ENCODE measurements around the gene POC1B. TPM values are rescaled to one million over a fixed set of nuclear protein-coding genes. Genes with fewer than 3 reads are reported as not detected.

Gene POC1B
- total RNA-seq, 1 donor from 2014 or later, result 18.4 TPM

GRCh38 chr12:89568484-89568883 lies 42.6 kb upstream of the POC1B start:
- no peak for TF ChIP-seq CTCF (IDR thresholded peaks at IDR 0.05; ENCODE audit: insufficient read depth, low read length, poor library complexity, severe bottlenecking)
- no peak for DNase-seq (ENCODE audit: low read depth)
- Histone ChIP-seq H3K27me3 (ENCODE audit: control insufficient read depth, insufficient read depth, low read length) (no peaks in the 10 kb centered on the region), H3K36me3 (ENCODE audit: control insufficient read depth, insufficient read depth, low read length) (no peaks in the 10 kb centered on the region), H3K4me3 (ENCODE audit: low read depth, low read length) (no peak overlapping the region)

- Histone ChIP-seq H3K36me3 (ENCODE audit: control insufficient read depth, insufficient read depth, low read length) (no peaks in the 10 kb centered on the region), H3K4me3 (ENCODE audit: low read depth, low read length) (no peak overlapping the region)
- no peak for DNase-seq (ENCODE audit: low read depth)
Measured at GRCh38 chr12:89567691-89568239, 41.9 kb upstream of the POC1B start.

GRCh38 chr12:89566615-89567014 lies 40.8 kb upstream of the POC1B start:
- Histone ChIP-seq H3K27me3 (ENCODE audit: control insufficient read depth, insufficient read depth, low read length) (no peaks in the 10 kb centered on the region), H3K36me3 (ENCODE audit: control insufficient read depth, insufficient read depth, low read length) (no peaks in the 10 kb centered on the region), H3K4me3 (ENCODE audit: low read depth, low read length) (no peak overlapping the region)
- no peak for TF ChIP-seq CTCF (IDR thresholded peaks at IDR 0.05; ENCODE audit: insufficient read depth, low read length, poor library complexity, severe bottlenecking)
- DNase-seq (ENCODE audit: low read depth), result peak; percentile 37

More at GRCh38 chr12:89567691-89568239, 41.9 kb upstream of the POC1B start:
- no peak for TF ChIP-seq CTCF (IDR thresholded peaks at IDR 0.05; ENCODE audit: insufficient read depth, low read length, poor library complexity, severe bottlenecking)
- H3K27me3 ChIP-seq (ENCODE audit: control insufficient read depth, insufficient read depth, low read length), result no peaks in the 10 kb centered on the region

GRCh38 chr12:89565002-89565401 lies 39.2 kb upstream of the POC1B start:
- TF ChIP-seq CTCF (IDR thresholded peaks at IDR 0.05; ENCODE audit: insufficient read depth, low read length, poor library complexity, severe bottlenecking), result no peak
- no peak overlapping the region for H3K4me3 ChIP-seq (ENCODE audit: low read depth, low read length)
- DNase-seq (ENCODE audit: low read depth), result no peak

GRCh38 chr12:89559753-89560152 lies 33.9 kb upstream of the POC1B start:
- no peaks in the 10 kb centered on the region for H3K36me3 ChIP-seq (ENCODE audit: control insufficient read depth, insufficient read depth, low read length)
- no peaks in the 10 kb centered on the region for H3K27me3 ChIP-seq (ENCODE audit: control insufficient read depth, insufficient read depth, low read length)
- H3K4me3 ChIP-seq (ENCODE audit: low read depth, low read length), result no peak overlapping the region
- DNase-seq (ENCODE audit: low read depth), result no peak
- TF ChIP-seq CTCF (IDR thresholded peaks at IDR 0.05; ENCODE audit: insufficient read depth, low read length, poor library complexity, severe bottlenecking), result no peak

More at GRCh38 chr12:89565002-89565401, 39.2 kb upstream of the POC1B start:
- Histone ChIP-seq H3K36me3 (ENCODE audit: control insufficient read depth, insufficient read depth, low read length) (no peaks in the 10 kb centered on the region), H3K27me3 (ENCODE audit: control insufficient read depth, insufficient read depth, low read length) (no peaks in the 10 kb centered on the region)

GRCh38 chr12:89556976-89557375 lies 31.1 kb upstream of the POC1B start:
- Histone ChIP-seq H3K4me3 (ENCODE audit: low read depth, low read length) (no peak overlapping the region), H3K36me3 (ENCODE audit: control insufficient read depth, insufficient read depth, low read length) (no peaks in the 10 kb centered on the region), H3K27me3 (ENCODE audit: control insufficient read depth, insufficient read depth, low read length) (no peaks in the 10 kb centered on the region)
- TF ChIP-seq CTCF (IDR thresholded peaks at IDR 0.05; ENCODE audit: insufficient read depth, low read length, poor library complexity, severe bottlenecking), result no peak
- no peak for DNase-seq (ENCODE audit: low read depth)
